ENCODE data around the gene EIF3K. TPM values are rescaled to one million over a fixed set of nuclear protein-coding genes. Genes with fewer than 3 reads are reported as not detected.
"Not testable (repeated sequence)": the region's sequence is repeated elsewhere in the genome, so short reads cannot be mapped to it uniquely, and the experiment has no call there.

The EIF3K gene
- total RNA-seq, 6 experiments from 2014 or later = 227 to 241 (median 238) TPM

DNA sequence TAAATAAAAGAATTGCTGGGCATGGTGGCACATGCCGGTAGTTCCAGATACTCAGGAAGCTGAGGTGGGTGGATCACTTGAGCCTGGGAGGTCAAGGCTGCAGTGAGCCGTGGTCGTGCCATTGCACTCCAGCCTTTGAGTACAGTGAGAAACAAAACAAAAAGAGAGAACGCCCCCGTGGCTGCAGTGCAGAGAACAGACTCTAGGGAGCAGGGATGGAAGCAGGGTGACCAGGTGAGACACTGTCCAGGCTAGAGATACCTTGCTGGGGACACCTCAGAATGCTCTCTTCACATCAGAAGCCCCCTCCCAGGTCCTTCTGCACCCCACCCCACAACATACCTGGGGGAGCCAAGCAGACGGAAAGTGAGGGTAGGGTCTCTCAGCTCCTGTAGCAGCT is 26.0 kb upstream of the EIF3K start:
- TF ChIP-seq, protein P1, sequence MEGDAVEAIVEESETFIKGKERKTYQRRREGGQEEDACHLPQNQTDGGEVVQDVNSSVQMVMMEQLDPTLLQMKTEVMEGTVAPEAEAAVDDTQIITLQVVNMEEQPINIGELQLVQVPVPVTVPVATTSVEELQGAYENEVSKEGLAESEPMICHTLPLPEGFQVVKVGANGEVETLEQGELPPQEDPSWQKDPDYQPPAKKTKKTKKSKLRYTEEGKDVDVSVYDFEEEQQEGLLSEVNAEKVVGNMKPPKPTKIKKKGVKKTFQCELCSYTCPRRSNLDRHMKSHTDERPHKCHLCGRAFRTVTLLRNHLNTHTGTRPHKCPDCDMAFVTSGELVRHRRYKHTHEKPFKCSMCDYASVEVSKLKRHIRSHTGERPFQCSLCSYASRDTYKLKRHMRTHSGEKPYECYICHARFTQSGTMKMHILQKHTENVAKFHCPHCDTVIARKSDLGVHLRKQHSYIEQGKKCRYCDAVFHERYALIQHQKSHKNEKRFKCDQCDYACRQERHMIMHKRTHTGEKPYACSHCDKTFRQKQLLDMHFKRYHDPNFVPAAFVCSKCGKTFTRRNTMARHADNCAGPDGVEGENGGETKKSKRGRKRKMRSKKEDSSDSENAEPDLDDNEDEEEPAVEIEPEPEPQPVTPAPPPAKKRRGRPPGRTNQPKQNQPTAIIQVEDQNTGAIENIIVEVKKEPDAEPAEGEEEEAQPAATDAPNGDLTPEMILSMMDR (IDR thresholded peaks at IDR 0.05) = peak; percentile 25; the same call in 1 of the 2 replicates

DNA sequence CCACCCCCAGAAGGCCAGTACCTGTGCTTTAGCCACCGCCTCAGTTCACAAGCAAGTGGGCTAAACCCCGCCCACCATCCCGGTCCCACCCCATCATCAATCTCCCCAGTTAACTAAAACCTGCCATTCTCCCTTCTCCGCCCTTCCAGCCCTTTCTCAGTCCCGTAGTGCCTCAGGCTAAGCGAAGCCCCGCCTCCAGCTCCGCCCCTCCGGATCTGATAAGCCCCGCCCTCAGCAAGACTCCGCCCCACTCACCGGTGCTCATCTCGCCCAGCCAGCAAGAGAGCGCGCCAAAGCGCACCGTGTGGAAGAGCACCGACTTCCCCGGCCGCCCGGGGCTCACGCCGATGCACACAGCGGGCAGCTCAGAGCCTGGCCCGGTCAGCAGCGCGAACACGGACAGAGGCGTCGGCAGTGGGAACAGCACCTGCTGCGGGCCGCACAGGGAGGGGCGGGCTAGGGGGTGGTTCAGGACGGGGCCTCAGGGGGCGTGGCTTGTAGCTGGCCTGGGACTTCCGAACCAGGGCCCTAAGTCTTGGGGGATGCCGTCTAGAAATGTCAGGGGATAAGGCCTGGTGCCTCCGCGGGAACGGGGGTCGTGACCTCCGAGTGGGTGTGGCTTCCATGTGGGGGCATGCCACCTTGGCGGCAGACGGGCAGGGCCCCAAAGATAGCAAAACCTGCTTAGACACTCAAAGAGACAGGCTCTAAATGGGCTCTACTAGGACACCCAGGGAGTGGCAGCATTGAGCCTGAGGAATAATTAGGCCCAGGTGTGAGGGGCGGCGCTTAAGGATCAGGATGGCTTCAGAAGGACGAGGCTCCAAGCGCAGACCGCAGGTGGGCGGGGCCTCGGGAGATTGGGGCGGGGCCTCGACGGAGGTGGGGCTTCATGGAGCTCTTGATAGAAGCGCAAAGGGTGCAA is 22.7 kb upstream of the EIF3K start:
- DNase-seq = no peak
- Mint-ChIP-seq H3K27me3 (ENCODE audit: insufficient read depth) (peaks cover 6% of the 10 kb centered on the region), H3K4me1 (ENCODE audit: low read depth) (no peaks in the 10 kb centered on the region), H3K4me3 (no peak overlapping the region), H3K9me3 (no peaks in the 10 kb centered on the region), H3K27ac (no peak overlapping the region), H3K36me3 (ENCODE audit: low read depth) (no peaks in the 10 kb centered on the region)
- TF ChIP-seq, protein P1 (IDR thresholded peaks at IDR 0.05) = no peak

More for the DNA sequence above, 26.0 kb upstream of the EIF3K start:
- H3K36me3 Mint-ChIP-seq (ENCODE audit: low read depth) = no peaks in the 10 kb centered on the region
- H3K27ac Mint-ChIP-seq = no peak overlapping the region
- no peak overlapping the region for H3K4me3 Mint-ChIP-seq
- no peaks in the 10 kb centered on the region for H3K9me3 Mint-ChIP-seq
- peaks cover 10% of the 10 kb centered on the region for H3K27me3 Mint-ChIP-seq (ENCODE audit: insufficient read depth)
- DNase-seq = no peak
- no peaks in the 10 kb centered on the region for H3K4me1 Mint-ChIP-seq (ENCODE audit: low read depth)

DNA sequence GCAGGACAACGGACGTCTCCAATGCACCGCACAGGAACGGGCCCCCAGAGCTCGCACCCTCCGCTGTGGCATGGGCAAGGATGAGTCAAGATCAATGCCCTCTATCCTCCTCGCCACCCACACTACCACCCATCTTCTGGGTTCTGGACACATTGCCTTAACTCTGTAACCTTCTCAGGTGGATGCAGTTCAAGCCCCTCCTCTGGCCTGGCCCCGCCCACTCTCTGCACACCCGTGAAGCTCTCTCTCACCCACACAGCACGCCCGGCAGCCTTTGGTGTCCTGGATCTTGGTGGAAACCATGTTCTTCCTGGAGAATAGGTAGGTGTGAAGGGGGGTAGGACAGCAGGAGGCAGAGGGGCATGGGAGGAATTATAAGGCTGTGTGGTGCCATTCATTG is 21.9 kb upstream of the EIF3K start:
- no peak for DNase-seq
- TF ChIP-seq, protein P1 (IDR thresholded peaks at IDR 0.05) = no peak
- Mint-ChIP-seq H3K27ac (no peak overlapping the region), H3K4me3 (no peak overlapping the region), H3K9me3 (no peaks in the 10 kb centered on the region), H3K27me3 (ENCODE audit: insufficient read depth) (peaks cover 6% of the 10 kb centered on the region), H3K36me3 (ENCODE audit: low read depth) (no peaks in the 10 kb centered on the region), H3K4me1 (ENCODE audit: low read depth) (no peaks in the 10 kb centered on the region)

DNA sequence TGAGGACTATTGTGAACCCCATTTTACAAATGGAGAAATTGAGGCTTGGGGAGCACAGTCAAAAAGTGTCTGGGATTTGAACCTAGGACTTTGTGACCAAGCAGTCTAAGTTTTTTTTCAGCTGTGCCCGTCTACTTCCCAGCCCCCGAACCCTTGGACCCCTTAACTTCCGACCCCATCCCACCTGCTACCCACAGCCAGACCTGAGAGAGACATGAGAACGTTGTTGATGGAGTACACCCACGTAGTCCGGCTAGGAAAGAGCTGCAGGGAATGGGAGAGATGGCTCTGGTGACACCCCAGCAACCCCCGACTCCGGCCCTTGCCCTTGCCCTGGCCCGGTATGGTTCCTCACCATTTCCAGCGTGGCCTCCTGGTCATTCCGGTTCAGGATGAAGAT is 19.3 kb upstream of the EIF3K start:
- TF ChIP-seq, protein P1 (IDR thresholded peaks at IDR 0.05) = no peak
- no peak overlapping the region for H3K4me3 Mint-ChIP-seq
- H3K27me3 Mint-ChIP-seq (ENCODE audit: insufficient read depth) = peaks cover 6% of the 10 kb centered on the region
- no peaks in the 10 kb centered on the region for H3K4me1 Mint-ChIP-seq (ENCODE audit: low read depth)
- no peaks in the 10 kb centered on the region for H3K36me3 Mint-ChIP-seq (ENCODE audit: low read depth)
- DNase-seq = no peak
- H3K27ac Mint-ChIP-seq = no peak overlapping the region
- no peaks in the 10 kb centered on the region for H3K9me3 Mint-ChIP-seq

DNA sequence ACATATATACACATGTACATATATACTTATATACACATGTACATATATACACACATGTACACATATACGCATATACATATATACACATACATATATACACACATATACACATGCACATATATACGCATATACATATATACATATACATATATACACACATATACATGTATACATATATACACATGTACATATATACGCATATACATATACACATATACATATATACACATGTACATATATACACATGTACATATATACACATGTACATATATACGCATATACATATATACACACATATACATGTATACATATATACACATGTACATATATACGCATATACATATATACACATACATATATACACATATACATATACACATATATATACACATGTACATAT is 16.1 kb upstream of the EIF3K start:
- H3K27ac Mint-ChIP-seq = not testable (repeated sequence)

DNA sequence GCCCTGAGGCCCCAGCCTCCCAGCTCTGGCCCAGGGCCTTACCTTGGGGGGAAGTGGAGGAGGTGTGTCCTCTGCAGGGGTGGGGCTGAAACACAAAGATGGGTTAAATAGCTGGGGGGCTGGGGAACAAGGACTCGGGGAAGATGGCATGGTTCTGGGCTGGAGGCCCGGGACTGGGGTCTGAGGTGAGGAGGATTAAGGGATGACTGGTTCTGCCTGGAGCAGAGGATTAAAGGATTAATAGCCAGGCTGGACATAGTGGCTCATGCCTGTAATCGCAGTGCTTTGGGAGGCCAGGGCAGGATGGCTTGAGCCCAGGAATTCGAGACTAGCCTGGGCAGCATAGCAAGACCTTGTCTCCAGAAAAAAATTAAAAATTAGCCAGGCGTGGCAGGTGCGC is 12.9 kb upstream of the EIF3K start:
- Mint-ChIP-seq H3K9me3 (no peaks in the 10 kb centered on the region), H3K36me3 (ENCODE audit: low read depth) (no peaks in the 10 kb centered on the region), H3K27ac (no peak overlapping the region), H3K27me3 (ENCODE audit: insufficient read depth) (peaks cover 27% of the 10 kb centered on the region), H3K4me1 (ENCODE audit: low read depth) (no peaks in the 10 kb centered on the region), H3K4me3 (no peak overlapping the region)
- TF ChIP-seq, protein P1 (IDR thresholded peaks at IDR 0.05) = no peak
- DNase-seq = no peak

More for the DNA sequence above, 16.1 kb upstream of the EIF3K start:
- not testable (repeated sequence) for H3K4me1 Mint-ChIP-seq (ENCODE audit: low read depth); H3K36me3 Mint-ChIP-seq (ENCODE audit: low read depth); H3K9me3 Mint-ChIP-seq; H3K4me3 Mint-ChIP-seq; DNase-seq
- peaks cover 18% of the 10 kb centered on the region for H3K27me3 Mint-ChIP-seq (ENCODE audit: insufficient read depth)

Data from HFFc6 (cell line).